WI38 (cell line): Measurements from ENCODE around the gene ASCL2.
"Not testable (repeated sequence)": the region's sequence is repeated elsewhere in the genome, so short reads cannot be mapped to it uniquely, and the experiment has no call there.

Experiments used
- H3K4me3 ChIP-seq: 2 replicates; pipeline ENCODE4 v1.5.1; 2011; ENCODE audit warnings: low read depth, mild to moderate bottlenecking, control low read depth, low read length
- TF ChIP-seq, protein P1 (sequence below): IDR thresholded peaks from 2 replicates; pipeline ENCODE4 v1.5.1; 2012; ENCODE audit warnings: low read depth, mild to moderate bottlenecking, control low read depth, low read length

Gene ASCL2

DNA sequence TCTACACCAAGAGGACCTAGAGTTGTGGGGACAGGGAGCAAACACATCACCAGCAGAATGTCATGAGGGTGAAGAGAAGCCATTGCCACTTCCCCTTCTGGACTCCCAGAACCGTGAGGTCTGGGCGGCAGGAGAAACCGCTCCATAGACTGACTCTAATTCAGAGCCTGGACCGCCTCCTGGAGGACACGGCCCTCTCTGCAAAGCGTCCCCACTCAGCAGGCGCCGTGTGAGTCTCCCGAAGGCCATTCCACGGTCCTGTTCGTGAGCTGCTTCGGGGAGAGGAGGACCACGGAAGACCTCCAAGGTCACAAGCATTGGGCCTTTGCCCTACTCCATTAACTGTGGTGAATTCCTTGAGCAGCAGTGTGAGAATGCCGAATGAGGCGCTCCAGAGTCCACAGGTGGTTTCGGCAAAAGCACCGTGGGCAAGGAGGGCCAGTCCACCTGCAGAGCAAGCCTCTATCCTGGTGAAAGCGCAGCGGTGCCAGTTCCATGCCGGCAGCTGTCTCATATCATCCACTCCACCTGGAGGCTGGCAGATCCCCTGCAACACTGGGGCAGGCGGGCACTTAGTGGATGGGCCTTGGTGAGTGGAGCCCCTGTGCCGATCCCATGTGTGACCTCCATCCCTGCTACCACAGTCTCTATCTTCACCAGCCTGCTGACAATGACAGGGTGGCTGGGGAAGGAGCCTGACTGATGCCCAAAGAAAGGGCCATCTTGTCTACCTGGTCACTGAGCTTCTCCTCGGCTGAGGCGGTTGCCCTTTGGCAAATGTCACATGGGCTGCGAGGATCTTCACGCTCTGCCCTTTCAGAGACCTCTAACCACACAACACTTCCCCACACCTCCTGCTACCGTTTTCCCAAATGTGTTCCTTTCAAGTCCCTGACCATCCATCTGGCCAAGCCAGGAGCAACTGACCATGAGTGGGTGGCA is 23.9 kb upstream of the ASCL2 start:
- TF ChIP-seq, protein P1, sequence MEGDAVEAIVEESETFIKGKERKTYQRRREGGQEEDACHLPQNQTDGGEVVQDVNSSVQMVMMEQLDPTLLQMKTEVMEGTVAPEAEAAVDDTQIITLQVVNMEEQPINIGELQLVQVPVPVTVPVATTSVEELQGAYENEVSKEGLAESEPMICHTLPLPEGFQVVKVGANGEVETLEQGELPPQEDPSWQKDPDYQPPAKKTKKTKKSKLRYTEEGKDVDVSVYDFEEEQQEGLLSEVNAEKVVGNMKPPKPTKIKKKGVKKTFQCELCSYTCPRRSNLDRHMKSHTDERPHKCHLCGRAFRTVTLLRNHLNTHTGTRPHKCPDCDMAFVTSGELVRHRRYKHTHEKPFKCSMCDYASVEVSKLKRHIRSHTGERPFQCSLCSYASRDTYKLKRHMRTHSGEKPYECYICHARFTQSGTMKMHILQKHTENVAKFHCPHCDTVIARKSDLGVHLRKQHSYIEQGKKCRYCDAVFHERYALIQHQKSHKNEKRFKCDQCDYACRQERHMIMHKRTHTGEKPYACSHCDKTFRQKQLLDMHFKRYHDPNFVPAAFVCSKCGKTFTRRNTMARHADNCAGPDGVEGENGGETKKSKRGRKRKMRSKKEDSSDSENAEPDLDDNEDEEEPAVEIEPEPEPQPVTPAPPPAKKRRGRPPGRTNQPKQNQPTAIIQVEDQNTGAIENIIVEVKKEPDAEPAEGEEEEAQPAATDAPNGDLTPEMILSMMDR: no peak
- no peak overlapping the region for H3K4me3 ChIP-seq

DNA sequence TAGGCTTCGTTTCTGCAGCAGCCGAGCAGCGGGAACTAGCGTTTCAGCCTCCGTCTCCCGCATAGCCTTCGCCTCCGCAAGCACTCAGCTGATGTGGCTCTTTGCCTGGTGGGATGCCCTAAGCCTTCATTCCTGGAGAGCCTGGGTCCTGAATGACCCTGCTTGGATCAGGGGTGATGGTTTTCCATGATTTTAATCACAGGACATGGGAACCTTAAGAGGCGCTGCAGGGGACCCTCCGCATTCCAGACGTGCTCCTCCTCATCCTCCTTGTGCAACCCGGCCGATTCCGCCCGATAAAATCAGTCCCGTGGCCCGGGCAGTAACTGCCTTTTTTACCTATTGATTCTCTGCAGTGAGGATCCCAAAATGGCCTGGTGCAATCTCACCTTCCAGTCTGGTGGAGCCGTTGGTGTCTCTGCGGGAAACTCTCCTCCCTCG is 23.2 kb upstream of the ASCL2 start:
- TF ChIP-seq, protein P1: no peak

DNA sequence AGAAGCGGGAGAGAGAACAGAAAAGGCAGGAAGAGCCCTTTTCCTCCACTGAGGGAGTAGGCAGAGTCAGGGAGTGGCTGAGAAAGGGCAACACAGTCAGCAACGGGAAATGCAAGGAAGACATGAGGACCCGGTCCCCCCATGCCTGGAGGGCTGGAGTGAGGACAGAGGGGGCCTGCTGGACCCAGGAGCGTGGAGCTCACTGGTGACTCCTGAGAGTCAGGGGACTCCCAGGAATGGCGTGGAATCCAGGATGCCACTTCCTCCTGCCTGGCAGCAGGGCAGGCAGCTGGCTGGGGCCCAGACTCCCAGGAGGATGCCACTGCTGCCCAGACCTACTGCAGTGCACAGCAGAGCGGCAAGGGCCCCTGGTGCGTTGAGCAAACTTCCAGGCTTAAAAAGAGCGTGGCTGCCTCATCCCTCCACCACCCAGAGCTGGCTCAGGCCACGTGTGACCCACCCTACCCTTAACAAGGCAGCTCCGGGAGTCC is 20.0 kb upstream of the ASCL2 start:
- TF ChIP-seq, protein P1: no peak
- no peak overlapping the region for H3K4me3 ChIP-seq

More for the DNA sequence above, 23.2 kb upstream of the ASCL2 start:
- H3K4me3 ChIP-seq: no peak overlapping the region

DNA sequence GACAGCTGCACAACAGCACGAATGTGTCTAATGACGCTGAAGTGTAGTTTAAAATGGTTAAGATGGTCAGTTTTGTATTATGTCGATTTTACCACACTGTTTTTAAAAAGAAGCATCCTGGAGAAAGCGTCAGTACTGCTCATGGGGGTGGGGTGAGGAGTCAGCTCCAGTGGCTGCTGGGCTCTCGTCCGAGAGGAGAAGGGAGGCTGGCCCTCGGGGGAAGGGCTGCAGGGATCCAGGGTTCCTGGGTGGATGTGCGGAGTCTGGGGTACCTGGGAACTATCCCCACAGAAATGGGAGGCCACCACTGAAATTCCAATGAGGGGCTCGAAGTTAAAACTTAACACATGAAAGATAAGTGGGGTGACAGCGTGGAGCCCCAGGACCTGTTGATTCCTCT is 19.5 kb upstream of the ASCL2 start:
- no peak overlapping the region for H3K4me3 ChIP-seq
- TF ChIP-seq, protein P1: no peak

DNA sequence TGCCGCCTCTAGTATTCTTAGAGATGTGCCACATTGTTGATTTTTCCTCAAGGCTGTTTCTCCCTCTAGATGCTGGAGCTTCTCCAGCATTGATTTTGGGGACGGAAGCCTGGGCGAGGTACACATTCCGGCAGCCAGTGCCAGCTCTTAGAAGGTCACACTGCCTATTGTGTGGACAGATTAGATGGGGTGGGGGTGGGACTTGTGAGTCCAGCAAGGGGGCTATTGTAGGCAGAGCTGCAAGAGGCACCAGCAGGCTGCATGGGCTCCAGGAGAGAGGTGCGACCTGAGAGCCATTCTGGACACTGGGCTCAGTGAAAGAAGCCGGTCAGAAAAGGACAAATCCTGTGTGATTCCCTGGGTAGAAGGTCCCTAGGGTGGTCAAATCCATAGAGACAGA is 19.0 kb upstream of the ASCL2 start:
- TF ChIP-seq, protein P1: no peak

DNA sequence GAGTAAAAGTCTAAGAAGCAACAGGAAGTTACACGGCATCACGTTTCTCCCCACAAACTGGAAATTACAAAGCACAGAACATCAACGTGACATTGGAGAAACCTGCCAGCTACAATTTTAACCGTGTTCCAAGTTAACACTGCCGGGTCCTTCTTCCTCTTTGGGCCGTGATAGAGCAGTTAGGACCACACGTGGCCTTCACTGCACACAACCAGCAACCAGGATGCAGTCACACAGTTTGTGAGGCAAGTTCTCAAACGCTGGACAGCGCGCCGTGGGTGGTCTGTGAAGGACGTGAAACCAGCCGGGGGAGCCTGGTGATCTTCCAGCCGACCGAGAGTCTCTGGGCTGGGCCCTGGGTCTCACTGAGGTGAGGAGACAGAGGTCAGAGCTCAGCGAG is 16.7 kb upstream of the ASCL2 start:
- TF ChIP-seq, protein P1: no peak

More for the DNA sequence above, 19.0 kb upstream of the ASCL2 start:
- H3K4me3 ChIP-seq: no peak overlapping the region

DNA sequence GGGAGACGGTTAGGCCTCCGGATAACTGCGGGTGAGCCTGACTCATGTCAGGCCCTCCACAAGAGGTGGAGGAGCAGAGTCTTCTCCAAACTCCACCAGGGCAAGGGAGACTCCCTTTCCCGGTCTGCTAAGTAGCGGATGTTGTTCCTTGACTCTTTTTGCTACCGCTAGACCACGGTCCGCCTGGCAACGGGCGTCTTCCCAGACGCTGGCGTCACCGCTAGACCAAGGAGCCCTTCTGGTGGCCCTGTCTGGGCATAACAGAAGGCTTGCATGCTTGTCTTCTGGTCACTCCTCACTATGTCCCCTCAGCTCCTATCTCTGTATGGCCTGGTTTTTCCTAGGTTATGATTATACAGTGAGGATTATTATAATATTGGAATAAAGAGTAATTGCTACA is 16.0 kb upstream of the ASCL2 start:
- not testable (repeated sequence) for H3K4me3 ChIP-seq

More for the DNA sequence above, 16.7 kb upstream of the ASCL2 start:
- no peak overlapping the region for H3K4me3 ChIP-seq
